CD4-positive, CD25-positive, alpha-beta regulatory T cell (primary cell): Measurements from ENCODE around the gene SP3. TPM values are rescaled to one million over a fixed set of nuclear protein-coding genes. Genes with fewer than 3 reads are reported as not detected.

Source experiments
- ATAC-seq, 2 donors: fragments of 150-1000 bp; cut with Tn5 transposase; one replicate each; pipeline ENCODE4 v1.10.0; 2021; ENCODE audit warnings: low read depth in 2 of 2, moderate number of reproducible peaks in 2 of 2, moderate library complexity in 1 of 2
- DNase-seq, 3 donors: peaks; one replicate each; pipeline versions ENCODE4 v3.0.0 to v3.0.0-alpha.2; 2012 to 2022; ENCODE audit warnings: mixed read lengths in 1 of 3
- H3K27ac ChIP-seq: one replicate; pipeline ENCODE4 v1.7.0; 2013; ENCODE audit warnings: mild to moderate bottlenecking, low read length; ENCODE audit not compliant: insufficient read depth, poor library complexity, severe bottlenecking
- H3K27me3 ChIP-seq: one replicate; pipeline ENCODE4 v1.7.0; 2013; ENCODE audit warnings: low read length; ENCODE audit not compliant: control insufficient read depth, insufficient read depth
- H3K36me3 ChIP-seq: one replicate; pipeline ENCODE4 v1.7.0; 2013; ENCODE audit warnings: mild to moderate bottlenecking, low read length, moderate library complexity; ENCODE audit not compliant: control insufficient read depth, insufficient read depth
- H3K4me1 ChIP-seq: 2 replicates; pipeline ENCODE4 v1.7.0; 2013; ENCODE audit warnings: mild to moderate bottlenecking, low read length; ENCODE audit not compliant: insufficient read depth, control insufficient read depth, poor library complexity, severe bottlenecking
- H3K4me3 ChIP-seq: one replicate; pipeline ENCODE4 v1.7.0; 2013; ENCODE audit warnings: low read depth, mild to moderate bottlenecking, low read length, moderate library complexity
- H3K9me3 ChIP-seq, 2 experiments: 1 replicate in 1 of 2; 2 replicates in 1 of 2; pipeline ENCODE4 v1.7.0; 2013; ENCODE audit warnings: low read length in 2 of 2, mild to moderate bottlenecking in 1 of 2, moderate library complexity in 1 of 2; ENCODE audit not compliant: control insufficient read depth in 2 of 2
- H3K27ac Mint-ChIP-seq, 3 donors: one replicate each; pipeline ENCODE4 v1.8.0; 2020 to 2022; ENCODE audit warnings: mild to moderate bottlenecking in 3 of 3, mixed read lengths in 3 of 3, moderate library complexity in 2 of 3
- H3K27me3 Mint-ChIP-seq: one replicate; pipeline ENCODE4 v1.8.0; 2022; ENCODE audit warnings: mild to moderate bottlenecking, mixed read lengths
- H3K36me3 Mint-ChIP-seq: one replicate; pipeline ENCODE4 v1.8.0; 2020; ENCODE audit warnings: mixed read lengths
- H3K4me1 Mint-ChIP-seq, 4 donors: one replicate each; pipeline ENCODE4 v1.8.0; 2020 to 2022; ENCODE audit warnings: mixed read lengths in 4 of 4, mild to moderate bottlenecking in 1 of 4
- H3K4me3 Mint-ChIP-seq, 4 donors: one replicate each; pipeline ENCODE4 v1.8.0; 2020 to 2022; ENCODE audit warnings: mild to moderate bottlenecking in 4 of 4, mixed read lengths in 4 of 4, moderate library complexity in 3 of 4
- H3K9me3 Mint-ChIP-seq, 7 donors: one replicate each; pipeline ENCODE4 v1.8.0; 2020 to 2022; ENCODE audit warnings: mixed read lengths in 7 of 7, mild to moderate bottlenecking in 3 of 7, moderate library complexity in 2 of 7
- polyA plus RNA-seq, 4 donors: library from polyadenylated mRNA; unstranded; fragments of 300-500 nt; fragmentation: Illumina TruSeq; gene quantifications; one replicate each; pipeline ENCODE4 v1.2.3, GENCODE V29; 2021
- total RNA-seq: library from RNA; stranded (reverse); gene quantifications from one replicate; pipeline ENCODE4 v1.2.3, GENCODE V29; 2022

Gene SP3
- total and polyA plus RNA-seq, 5 donors from 2014 or later, result 65.9 to 153 (median 81.6) TPM

DNA sequence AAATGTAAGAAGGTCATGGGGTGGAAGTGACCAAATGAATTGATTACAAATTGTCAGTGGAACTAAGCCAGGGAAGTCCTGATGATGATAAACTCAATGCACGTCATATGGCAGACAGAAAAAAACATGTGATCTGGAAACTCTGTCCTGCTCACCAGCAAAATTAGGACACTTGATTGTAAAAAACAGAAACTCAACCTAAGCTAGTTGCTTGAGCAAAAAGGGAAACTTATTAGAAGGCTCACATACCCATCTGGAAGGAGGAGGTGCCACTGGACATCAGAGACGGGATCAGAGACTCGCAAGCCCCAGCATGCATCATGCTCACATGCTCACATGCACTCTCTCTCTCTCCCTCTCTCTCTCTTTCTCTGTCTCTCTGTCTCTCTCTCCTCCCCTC, 96.8 kb downstream of the SP3 start:
- Mint-ChIP-seq H3K4me3 (no peak overlapping the region), H3K36me3 (no peaks in the 10 kb centered on the region), H3K4me1 (no peaks in the 10 kb centered on the region), H3K27me3 (peaks cover 4% of the 10 kb centered on the region), H3K9me3 (peaks cover 0 to 2% (median 0%) of the 10 kb centered on the region in 7 donors), H3K27ac (no peak overlapping the region)
- H3K27me3 ChIP-seq, result peaks cover 2% of the 10 kb centered on the region
- no peak overlapping the region for H3K27ac ChIP-seq
- H3K4me3 ChIP-seq, result no peak overlapping the region
- DNase-seq, result no peak
- no peaks in the 10 kb centered on the region for H3K4me1 ChIP-seq
- H3K36me3 ChIP-seq, result no peaks in the 10 kb centered on the region
- no peaks in the 10 kb centered on the region for H3K9me3 ChIP-seq
- ATAC-seq, result no peak

GRCh38 chr2:173866874-173867618, 98.1 kb downstream of the SP3 start:
- Histone ChIP-seq H3K27me3 (peaks cover 2% of the 10 kb centered on the region), H3K27ac (no peak overlapping the region), H3K36me3 (no peaks in the 10 kb centered on the region), H3K4me1 (no peaks in the 10 kb centered on the region), H3K9me3 (no peaks in the 10 kb centered on the region), H3K4me3 (no peak overlapping the region)
- DNase-seq, result no peak
- peaks cover 0 to 2% (median 0%) of the 10 kb centered on the region in 7 donors for H3K9me3 Mint-ChIP-seq
- H3K36me3 Mint-ChIP-seq, result no peaks in the 10 kb centered on the region
- no peak overlapping the region for H3K27ac Mint-ChIP-seq
- H3K4me1 Mint-ChIP-seq, result no peaks in the 10 kb centered on the region
- H3K4me3 Mint-ChIP-seq, result no peak overlapping the region
- H3K27me3 Mint-ChIP-seq, result peaks cover 4% of the 10 kb centered on the region
- ATAC-seq, result no peak

DNA sequence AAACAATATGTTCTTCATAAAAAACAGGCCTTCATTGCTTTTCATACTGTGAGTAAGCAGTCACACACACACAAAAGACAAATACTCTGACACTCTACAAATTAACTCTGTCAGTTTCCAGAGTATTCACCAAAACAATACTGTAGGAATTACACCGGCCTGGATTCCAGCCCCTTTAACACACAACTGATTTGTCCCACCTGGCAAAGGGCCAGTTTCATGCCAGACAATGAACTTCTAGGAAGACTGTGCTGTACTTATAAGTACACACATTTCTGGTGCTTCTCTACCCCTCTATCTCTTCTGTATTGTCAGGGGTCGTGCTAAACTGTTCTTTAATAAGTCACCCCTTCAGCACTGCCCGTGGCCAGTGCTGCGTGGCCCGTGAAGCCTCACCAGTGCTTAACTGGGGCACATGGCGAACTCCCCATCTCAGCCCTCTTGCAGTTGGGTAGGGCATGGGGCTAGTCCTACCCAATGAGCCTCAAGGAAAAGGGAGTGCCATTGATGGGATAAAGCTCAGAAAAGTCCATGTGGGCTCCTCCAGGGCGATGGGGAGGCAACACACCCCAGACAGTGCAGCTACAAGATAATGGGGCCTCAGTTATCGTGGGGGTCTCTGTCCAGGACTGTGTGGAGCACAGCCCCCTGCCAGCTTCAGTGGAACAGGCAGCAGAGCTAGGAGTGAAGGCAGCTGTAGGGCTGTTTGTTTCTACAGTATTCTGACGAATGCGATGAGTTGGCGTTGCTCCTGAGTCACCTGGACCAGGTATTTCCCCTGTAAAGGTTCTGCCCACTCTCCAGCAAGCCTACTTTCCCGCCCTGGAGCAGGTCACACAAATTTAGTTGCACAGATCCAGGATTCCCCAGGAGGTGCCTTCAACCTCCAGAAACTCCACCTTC, 99.0 kb downstream of the SP3 start:
- Histone ChIP-seq H3K27me3 (peaks cover 2% of the 10 kb centered on the region), H3K27ac (no peak overlapping the region), H3K36me3 (no peaks in the 10 kb centered on the region), H3K4me1 (no peaks in the 10 kb centered on the region), H3K9me3 (no peaks in the 10 kb centered on the region), H3K4me3 (no peak overlapping the region)
- no peak for DNase-seq
- no peaks in the 10 kb centered on the region for H3K4me1 Mint-ChIP-seq
- no peak for ATAC-seq
- no peak overlapping the region for H3K4me3 Mint-ChIP-seq
- H3K27ac Mint-ChIP-seq, result no peak overlapping the region
- peaks cover 0 to 2% (median 0%) of the 10 kb centered on the region in 7 donors for H3K9me3 Mint-ChIP-seq
- peaks cover 7% of the 10 kb centered on the region for H3K27me3 Mint-ChIP-seq
- H3K36me3 Mint-ChIP-seq, result no peaks in the 10 kb centered on the region

DNA sequence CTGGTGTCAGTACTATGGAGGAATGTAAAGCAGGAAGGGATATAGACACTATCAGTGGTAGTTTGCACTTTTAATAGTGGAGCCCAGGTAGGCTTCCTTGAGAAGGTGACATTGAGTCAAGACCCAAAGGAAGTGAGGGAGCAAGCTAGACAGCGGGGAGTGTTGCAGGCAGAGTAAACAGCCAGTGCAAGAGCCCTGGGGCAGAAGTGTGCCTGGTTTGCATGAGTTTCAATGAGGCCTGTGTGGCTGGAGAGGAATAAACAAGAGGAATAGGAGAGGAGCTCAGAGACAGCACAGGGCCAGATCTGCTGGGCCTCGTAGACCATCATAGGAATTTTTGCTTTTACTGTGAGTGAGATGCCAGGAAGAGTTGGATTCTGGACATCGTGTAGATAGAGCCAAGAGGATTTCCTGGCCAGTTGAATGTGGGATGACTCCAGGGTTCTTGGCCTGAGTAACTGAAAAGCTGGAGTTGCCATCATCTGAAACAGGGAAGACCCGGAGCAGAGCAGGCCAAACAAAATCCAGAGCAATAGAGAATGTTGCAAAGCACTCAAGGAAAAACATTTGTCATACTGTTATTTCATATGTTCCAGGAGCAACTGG, 102.5 kb downstream of the SP3 start:
- no peak overlapping the region for H3K27ac Mint-ChIP-seq
- H3K27me3 ChIP-seq, result peaks cover 2% of the 10 kb centered on the region
- H3K9me3 Mint-ChIP-seq, result no peaks in the 10 kb centered on the region
- no peak overlapping the region for H3K4me3 Mint-ChIP-seq
- ATAC-seq (no peak), DNase-seq (no peak)
- no peaks in the 10 kb centered on the region for H3K36me3 Mint-ChIP-seq
- no peaks in the 10 kb centered on the region for H3K36me3 ChIP-seq
- H3K4me1 ChIP-seq, result no peaks in the 10 kb centered on the region
- no peak overlapping the region for H3K27ac ChIP-seq
- H3K4me3 ChIP-seq, result no peak overlapping the region
- peaks cover 24% of the 10 kb centered on the region for H3K27me3 Mint-ChIP-seq
- peaks cover 0 to 2% (median 0%) of the 10 kb centered on the region in 4 donors for H3K4me1 Mint-ChIP-seq
- no peaks in the 10 kb centered on the region for H3K9me3 ChIP-seq

DNA sequence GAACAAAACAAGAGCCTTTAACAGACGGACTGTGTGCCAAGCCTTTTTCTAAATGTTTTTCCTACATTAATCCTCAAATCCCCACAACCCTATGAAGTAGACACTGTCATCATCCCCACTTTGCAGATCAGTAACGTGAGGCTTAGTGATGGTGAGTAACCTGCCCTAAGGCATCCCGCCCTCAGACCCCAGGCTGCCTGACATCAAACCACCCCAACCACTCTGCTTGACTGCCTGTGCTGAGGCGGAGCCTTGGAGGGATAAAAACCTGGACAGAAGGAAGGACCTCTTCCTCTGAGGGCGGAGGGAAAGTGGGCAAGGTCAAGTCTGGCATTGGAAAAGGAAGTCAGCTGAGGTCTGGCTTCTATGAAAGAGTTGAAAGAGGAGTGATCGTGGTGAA, 104.6 kb downstream of the SP3 start:
- H3K4me3 Mint-ChIP-seq, result no peak overlapping the region
- H3K27ac Mint-ChIP-seq, result no peak overlapping the region
- peaks cover 29% of the 10 kb centered on the region for H3K27me3 Mint-ChIP-seq
- no peak overlapping the region for H3K4me3 ChIP-seq
- H3K36me3 Mint-ChIP-seq, result no peaks in the 10 kb centered on the region
- H3K4me1 Mint-ChIP-seq, result peaks cover 0 to 2% (median 0%) of the 10 kb centered on the region in 4 donors
- no peaks in the 10 kb centered on the region for H3K9me3 ChIP-seq
- no peaks in the 10 kb centered on the region for H3K4me1 ChIP-seq
- peaks cover 2% of the 10 kb centered on the region for H3K27me3 ChIP-seq
- H3K36me3 ChIP-seq, result no peaks in the 10 kb centered on the region
- no peak overlapping the region for H3K27ac ChIP-seq
- DNase-seq (no peak), ATAC-seq (no peak)
- H3K9me3 Mint-ChIP-seq, result no peaks in the 10 kb centered on the region

DNA sequence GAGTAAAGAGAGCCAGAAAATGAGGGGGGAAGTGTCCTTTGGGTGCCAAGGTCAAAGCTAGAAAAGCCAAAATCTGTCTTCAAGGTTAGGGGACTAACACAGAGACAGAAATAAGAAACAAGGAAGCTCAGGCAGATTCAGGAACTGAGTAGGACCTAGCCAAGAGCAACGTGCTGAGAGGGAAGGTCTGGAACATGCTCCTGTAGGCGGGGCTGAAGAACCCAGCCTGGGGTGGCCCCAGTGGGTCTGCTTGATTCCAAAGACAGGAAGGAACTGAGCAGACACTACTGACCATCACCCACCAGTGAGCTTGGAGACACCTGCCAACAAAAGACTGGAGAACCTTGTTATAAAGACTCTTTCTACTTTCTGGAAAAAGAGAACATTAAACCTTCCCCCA, 105.1 kb downstream of the SP3 start:
- no peak overlapping the region for H3K4me3 Mint-ChIP-seq
- H3K27ac ChIP-seq, result no peak overlapping the region
- H3K27ac Mint-ChIP-seq, result peak overlapping the region in 1 of 3 donors; percentile 5
- no peaks in the 10 kb centered on the region for H3K9me3 ChIP-seq
- H3K9me3 Mint-ChIP-seq, result no peaks in the 10 kb centered on the region
- H3K27me3 ChIP-seq, result peaks cover 2% of the 10 kb centered on the region
- peaks cover 33% of the 10 kb centered on the region for H3K27me3 Mint-ChIP-seq
- H3K4me1 ChIP-seq, result no peaks in the 10 kb centered on the region
- ATAC-seq, result no peak
- no peaks in the 10 kb centered on the region for H3K36me3 Mint-ChIP-seq
- H3K36me3 ChIP-seq, result no peaks in the 10 kb centered on the region
- DNase-seq, result no peak
- H3K4me3 ChIP-seq, result no peak overlapping the region
- H3K4me1 Mint-ChIP-seq, result peaks cover 0 to 2% (median 0%) of the 10 kb centered on the region in 4 donors

- Histone ChIP-seq H3K4me1 (no peaks in the 10 kb centered on the region), H3K4me3 (no peak overlapping the region), H3K27ac (no peak overlapping the region), H3K27me3 (peaks cover under 1% of the 10 kb centered on the region), H3K9me3 (no peaks in the 10 kb centered on the region), H3K36me3 (no peaks in the 10 kb centered on the region)
- peaks cover 30% of the 10 kb centered on the region for H3K27me3 Mint-ChIP-seq
- DNase-seq (no peak), ATAC-seq (no peak)
- no peaks in the 10 kb centered on the region for H3K36me3 Mint-ChIP-seq
- no peaks in the 10 kb centered on the region for H3K9me3 Mint-ChIP-seq
- no peak overlapping the region for H3K4me3 Mint-ChIP-seq
- H3K4me1 Mint-ChIP-seq, result peaks cover 0 to 2% (median 0%) of the 10 kb centered on the region in 4 donors
- H3K27ac Mint-ChIP-seq, result no peak overlapping the region
These were observed 106.9 kb downstream of the SP3 start for GRCh38 chr2:173858291-173858731.
